ENCODE results near the gene ABHD16B. TPM values are rescaled to one million over a fixed set of nuclear protein-coding genes. Genes with fewer than 3 reads are reported as not detected.

The ABHD16B gene
- total RNA-seq, 1 donor from 2014 or later, result not detected

DNA sequence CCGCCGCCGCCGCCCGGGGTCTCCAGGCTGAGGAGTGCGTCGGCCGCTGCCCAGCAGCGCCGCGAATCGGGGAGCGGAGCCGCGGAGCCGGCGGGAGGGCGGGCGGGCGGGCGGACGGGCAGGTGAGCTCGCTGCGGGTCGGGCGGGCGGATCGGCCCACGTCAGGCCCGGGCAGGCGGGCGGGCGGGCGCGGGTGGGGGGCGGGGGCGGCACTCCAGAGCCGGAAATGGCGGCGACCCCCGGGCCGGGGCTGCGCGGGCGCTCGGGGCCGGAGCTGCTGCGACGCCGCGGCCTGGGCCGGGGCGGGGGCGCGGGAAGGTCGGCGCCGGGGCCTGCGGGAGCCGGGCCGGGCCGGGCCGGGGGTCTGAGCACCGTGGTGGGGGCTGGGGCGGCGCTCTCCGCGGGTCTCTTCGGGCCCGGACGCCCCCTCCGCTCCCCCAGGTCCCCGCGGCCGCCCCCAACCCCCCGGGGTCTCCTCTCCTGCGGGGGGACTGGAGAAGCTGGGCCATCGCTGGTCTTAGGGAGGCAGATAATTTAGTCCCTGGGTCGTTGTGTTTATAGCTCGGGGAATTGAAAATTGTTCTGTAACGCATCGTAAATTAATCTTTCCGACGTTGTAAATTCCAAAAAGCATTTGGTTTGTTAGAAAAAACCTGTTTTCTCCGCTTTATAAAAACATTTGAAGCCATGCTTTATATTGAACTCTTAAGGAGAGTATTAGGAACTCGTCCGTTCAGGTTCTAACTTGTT, 34.1 kb downstream of the ABHD16B start:
- no peak for DNase-seq (ENCODE audit: low spot score)

GRCh38 chr20:63895952-63896263, 34.6 kb downstream of the ABHD16B start:
- DNase-seq (ENCODE audit: low spot score), result no peak

GRCh38 chr20:63896264-63897105, 35.2 kb downstream of the ABHD16B start:
- no peak for DNase-seq (ENCODE audit: low spot score)

DNA sequence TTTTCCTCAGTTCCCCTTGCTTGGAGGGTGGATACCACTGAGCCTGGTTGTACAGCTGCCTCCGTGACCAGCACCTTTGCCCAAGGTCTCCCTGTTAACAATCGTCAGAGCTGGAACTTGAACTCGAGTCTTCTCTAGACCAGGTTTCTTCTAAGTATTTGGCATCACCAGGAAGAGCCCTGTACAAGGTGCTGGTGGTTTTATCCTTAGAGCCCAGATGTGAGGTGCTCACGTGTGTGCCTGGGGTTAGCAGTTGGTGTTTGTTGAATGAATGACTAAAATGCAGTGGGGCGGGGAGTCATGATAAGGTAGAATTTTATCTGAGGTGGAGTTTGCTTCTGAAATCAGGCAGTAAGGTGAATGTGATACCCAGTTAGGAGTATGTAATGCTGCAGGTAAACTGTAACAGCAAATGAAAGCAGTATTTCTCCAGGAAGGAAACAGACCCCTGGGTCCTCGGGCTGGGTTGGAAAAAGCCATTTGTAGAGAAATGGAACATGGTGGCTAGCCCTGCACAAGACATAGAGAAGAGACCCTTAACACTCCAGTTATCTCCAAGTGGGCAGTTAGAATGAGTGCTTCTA, 36.8 kb downstream of the ABHD16B start:
- no peak for DNase-seq (ENCODE audit: low spot score)

DNA sequence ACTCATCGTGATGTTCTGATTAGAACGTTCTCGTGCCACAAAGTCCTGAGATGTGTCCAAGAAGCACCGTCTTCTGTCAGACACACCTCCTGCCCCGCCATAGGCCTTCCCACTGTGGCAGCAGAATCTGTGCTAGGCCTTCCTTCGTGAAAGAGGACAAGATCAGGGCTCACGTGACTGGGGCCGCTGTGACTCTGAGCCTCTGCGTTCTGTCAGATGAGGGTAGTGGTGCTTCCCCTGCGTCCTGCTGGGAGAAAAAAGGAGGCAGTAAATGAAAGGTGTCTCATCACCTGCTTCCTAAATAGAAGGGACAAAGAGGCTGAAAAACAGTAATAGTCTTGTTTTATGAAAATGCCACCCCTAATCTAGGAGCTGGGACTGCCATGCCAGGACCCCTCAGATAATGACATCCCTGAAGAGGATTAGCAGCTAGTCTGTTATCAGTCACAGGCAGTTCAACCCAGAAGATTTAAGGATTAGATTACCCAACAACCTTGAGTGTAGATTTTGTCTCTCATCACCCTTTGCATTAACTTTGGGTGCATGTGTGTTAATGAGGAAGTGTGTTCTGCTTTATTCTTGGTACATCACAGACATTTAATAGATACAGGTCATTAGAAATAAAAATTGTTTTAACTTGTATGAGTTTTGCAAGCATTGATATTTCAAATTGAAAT, 37.7 kb downstream of the ABHD16B start:
- no peak for DNase-seq (ENCODE audit: low spot score)

GRCh38 chr20:63900413-63900812, 39.1 kb downstream of the ABHD16B start:
- no peak for DNase-seq (ENCODE audit: low spot score)

DNA sequence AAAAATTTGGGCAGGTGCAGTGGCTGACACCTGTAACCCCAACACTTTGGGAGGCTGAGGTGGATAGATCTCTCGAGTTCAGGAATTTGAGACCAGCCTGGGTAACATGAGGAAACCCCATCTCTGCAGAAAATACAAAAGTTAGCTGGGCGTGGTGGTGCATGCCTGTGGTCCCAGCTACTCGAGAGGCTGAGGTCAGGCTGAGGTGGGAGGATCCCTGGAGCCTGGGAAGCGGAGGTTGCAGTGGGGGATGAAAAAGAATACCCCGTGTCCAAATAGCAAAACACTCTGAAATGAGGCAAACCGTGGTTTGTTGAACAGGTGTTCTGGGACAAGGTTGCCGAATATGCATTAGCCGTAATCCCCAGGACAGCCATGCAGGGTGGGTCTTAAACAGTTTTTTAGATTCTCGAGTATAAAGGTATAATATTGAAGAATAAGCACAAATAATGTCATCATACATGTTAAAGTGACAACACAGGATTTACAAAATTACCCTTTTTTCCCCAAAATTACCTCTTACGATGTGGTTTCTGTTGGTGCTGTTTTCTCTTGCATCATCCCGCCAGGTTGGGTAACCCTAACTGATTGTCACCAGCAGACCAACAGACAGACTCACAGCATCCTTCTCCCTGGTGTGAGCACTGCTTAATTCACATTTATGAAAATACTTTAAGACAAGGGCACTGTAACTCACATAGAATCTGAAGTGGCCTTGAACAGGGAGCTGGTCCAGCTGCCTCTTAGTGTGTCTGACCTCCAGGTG, 42.7 kb downstream of the ABHD16B start:
- no peak for DNase-seq (ENCODE audit: low spot score)

- DNase-seq (ENCODE audit: low spot score), result no peak
These were observed 46.8 kb downstream of the ABHD16B start for GRCh38 chr20:63908008-63908682.

DNA sequence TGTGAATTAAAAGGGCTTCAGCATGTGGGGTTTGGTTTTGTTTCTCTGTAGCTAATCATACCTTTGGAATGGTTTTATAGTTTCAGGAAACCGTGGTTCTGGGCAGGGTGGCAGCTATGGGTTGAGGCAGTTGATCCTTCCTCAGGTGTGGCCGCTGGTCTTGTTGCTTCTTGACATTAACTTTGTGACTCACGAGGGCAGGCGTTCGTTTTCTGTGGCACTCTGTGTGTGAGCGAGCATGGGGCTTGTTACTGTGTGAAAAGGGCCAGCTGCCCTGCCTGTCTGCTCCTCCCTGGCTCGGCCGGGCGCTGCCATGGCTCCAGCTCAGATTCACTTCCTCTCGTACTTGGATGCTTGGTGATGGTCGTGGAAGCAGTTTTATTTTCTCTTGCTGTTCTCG, 49.9 kb downstream of the ABHD16B start:
- peak; percentile 80 for DNase-seq (ENCODE audit: low spot score)

Other genes with a start within 250 kb of the ABHD16B start
- gene GMEB2, start 234.4 kb upstream of the ABHD16B start, total RNA-seq, result 13.3 TPM
- 16.5 TPM for gene STMN3, start 208.1 kb upstream of the ABHD16B start, total RNA-seq
- gene RTEL1, start 203.2 kb upstream of the ABHD16B start, total RNA-seq, result 45.9 TPM
- gene TNFRSF6B, start 164.8 kb upstream of the ABHD16B start, total RNA-seq, result 19.8 TPM
- gene ARFRP1, start 153.5 kb upstream of the ABHD16B start, total RNA-seq, result 69.8 TPM
- 29.4 TPM for gene ZGPAT, start 153.5 kb upstream of the ABHD16B start, total RNA-seq
- gene LIME1, start 124.8 kb upstream of the ABHD16B start, total RNA-seq, result 7.3 TPM
- 93.6 TPM for gene SLC2A4RG, start 121.7 kb upstream of the ABHD16B start, total RNA-seq
- gene ZBTB46, start 30.2 kb upstream of the ABHD16B start, total RNA-seq, result 10.2 TPM
- gene TPD52L2, start 3.8 kb downstream of the ABHD16B start, total RNA-seq, result 85.4 TPM
- 52.4 TPM for gene DNAJC5, start 33.6 kb downstream of the ABHD16B start, total RNA-seq
- 47.6 TPM for gene UCKL1, start 94.9 kb downstream of the ABHD16B start, total RNA-seq
- 31.2 TPM for gene ZNF512B, start 108.4 kb downstream of the ABHD16B start, total RNA-seq
- 17.4 TPM for gene SAMD10, start 118.1 kb downstream of the ABHD16B start, total RNA-seq
- 75.0 TPM for gene PRPF6, start 119.6 kb downstream of the ABHD16B start, total RNA-seq
- 1.9 TPM for gene C20orf204, start 174.7 kb downstream of the ABHD16B start, total RNA-seq
- 28.1 TPM for gene SOX18, start 188.1 kb downstream of the ABHD16B start, total RNA-seq
- gene TCEA2, start 201.7 kb downstream of the ABHD16B start, total RNA-seq, result 43.6 TPM
- gene RGS19, start 218.0 kb downstream of the ABHD16B start, total RNA-seq, result 10.3 TPM
- 0.42 TPM for gene OPRL1, start 218.6 kb downstream of the ABHD16B start, total RNA-seq
- not detected for gene LKAAEAR1, start 222.9 kb downstream of the ABHD16B start, total RNA-seq
- not detected for gene NPBWR2, start 246.1 kb downstream of the ABHD16B start, total RNA-seq